IMR-90 (cell line): ENCODE measurements around the gene POLR3E. TPM values are rescaled to one million over a fixed set of nuclear protein-coding genes. Genes with fewer than 3 reads are reported as not detected.

Experiments
- ATAC-seq: fragments of 200-7000 bp; cut with Tn5 transposase; 2 replicates; pipeline ENCODE4 v1.9.1; 2020; ENCODE audit warnings: low read depth, mild to moderate bottlenecking, moderate library complexity
- BruUV-seq: library from RNA; stranded (reverse); fragments of 400-500 nt; replicated peaks from 2 replicates; lab custom pipeline; 2021; lab: Mats Ljungman, UMichigan
- CTCF ChIA-PET: fragments of 300-600 bp; formaldehyde crosslinking; extraction: SDS; loops from one replicate; lab custom pipeline; 2021; ENCODE audit warnings: antibody characterized with exemption; lab: Yijun Ruan, JAX
- POLR2A ChIA-PET: fragments of 300-600 bp; sonication (Branson Sonifier 250); formaldehyde crosslinking; loops from one replicate; lab custom pipeline; 2022; ENCODE audit warnings: antibody characterized with exemption; ENCODE audit not compliant: unreplicated experiment; lab: Charles Lee
- DNase-seq: peaks from one replicate; pipeline ENCODE4 v3.0.0; 2013
- H2AFZ ChIP-seq: replicated peaks from 2 replicates; pipeline ENCODE3; 2013; ENCODE audit warnings: low read length, mild to moderate bottlenecking; ENCODE audit not compliant: poor library complexity
- H2AK5ac ChIP-seq: 2 replicates; pipeline ENCODE4 v1.6.1; 2013; ENCODE audit warnings: low read depth, low read length, inconsistent platforms
- H2AK9ac ChIP-seq: replicated peaks from 2 replicates; pipeline ENCODE3; 2013; ENCODE audit warnings: mild to moderate bottlenecking, low read depth, low read length, moderate library complexity; ENCODE audit not compliant: poor library complexity
- H2BK120ac ChIP-seq: 2 replicates; pipeline ENCODE4 v1.6.1; 2013; ENCODE audit warnings: low read depth, low read length, inconsistent platforms
- H2BK15ac ChIP-seq: 3 replicates; pipeline ENCODE4 v1.6.1; 2013; ENCODE audit warnings: low read depth, low read length, inconsistent platforms
- H2BK20ac ChIP-seq: 2 replicates; pipeline ENCODE4 v1.6.1; 2013; ENCODE audit warnings: low read depth, mild to moderate bottlenecking, inconsistent platforms, low read length, moderate library complexity
- H2BK5ac ChIP-seq: 2 replicates; pipeline ENCODE4 v1.6.1; 2013; ENCODE audit warnings: mild to moderate bottlenecking, low read depth, low read length, inconsistent platforms; ENCODE audit not compliant: poor library complexity, severe bottlenecking
- H3K14ac ChIP-seq: replicated peaks from 2 replicates; pipeline ENCODE4 v1.6.1; 2013; ENCODE audit warnings: low read depth, low read length, inconsistent platforms
- H3K18ac ChIP-seq: 2 replicates; pipeline ENCODE4 v1.6.1; 2013; ENCODE audit warnings: low read depth, low read length, control low read depth
- H3K23ac ChIP-seq: 2 replicates; pipeline ENCODE4 v1.6.1; 2013; ENCODE audit warnings: low read depth, low read length, inconsistent platforms
- H3K27ac ChIP-seq: 2 replicates; pipeline ENCODE4 v1.5.1; 2013; ENCODE audit warnings: mild to moderate bottlenecking, control low read depth, low read length; ENCODE audit not compliant: insufficient read depth
- H3K27me3 ChIP-seq: 2 replicates; pipeline ENCODE4 v1.6.1; 2013; ENCODE audit warnings: low read length; ENCODE audit not compliant: control insufficient read depth, insufficient read depth
- H3K36me3 ChIP-seq: 2 replicates; pipeline ENCODE4 v1.6.1; 2013; ENCODE audit warnings: low read length, mixed read lengths; ENCODE audit not compliant: control insufficient read depth, insufficient read depth
- H3K4ac ChIP-seq: 2 replicates; pipeline ENCODE4 v1.6.1; 2013; ENCODE audit warnings: low read depth, low read length, inconsistent platforms
- H3K4me1 ChIP-seq: 2 replicates; pipeline ENCODE4 v1.6.1; 2013; ENCODE audit warnings: low read length, mixed read lengths; ENCODE audit not compliant: control insufficient read depth, insufficient read depth
- H3K4me2 ChIP-seq: 2 replicates; pipeline ENCODE4 v1.6.1; 2013; ENCODE audit warnings: low read depth, mild to moderate bottlenecking, control low read depth, low read length, moderate library complexity
- H3K4me3 ChIP-seq: 2 replicates; pipeline ENCODE4 v1.5.1; 2013; ENCODE audit warnings: low read depth, mild to moderate bottlenecking, control low read depth, low read length, moderate library complexity; ENCODE audit not compliant: insufficient read depth
- H3K56ac ChIP-seq: 2 replicates; pipeline ENCODE4 v1.6.1; 2013; ENCODE audit warnings: low read length, inconsistent platforms; ENCODE audit not compliant: insufficient read depth; ENCODE audit errors: extremely low read depth
- H3K79me1 ChIP-seq, 2 experiments: 2 replicates each; pipeline ENCODE4 v1.6.1; 2013; ENCODE audit warnings: low read length in 2 of 2, inconsistent platforms in 1 of 2, low read depth in 1 of 2
- H3K9ac ChIP-seq: 2 replicates; pipeline ENCODE4 v1.6.1; 2013; ENCODE audit warnings: low read depth, low read length, control low read depth
- H3K9me1 ChIP-seq: 2 replicates; pipeline ENCODE4 v1.6.1; 2013; ENCODE audit warnings: low read length, inconsistent platforms; ENCODE audit not compliant: insufficient read depth
- H3K9me3 ChIP-seq: 2 replicates; pipeline ENCODE4 v1.6.1; 2013; ENCODE audit warnings: low read length; ENCODE audit not compliant: control insufficient read depth, insufficient read depth
- H4K20me1 ChIP-seq: 2 replicates; pipeline ENCODE4 v1.6.1; 2013; ENCODE audit warnings: low read length, inconsistent platforms; ENCODE audit not compliant: insufficient read depth
- H4K5ac ChIP-seq: 2 replicates; pipeline ENCODE4 v1.6.1; 2013; ENCODE audit warnings: mild to moderate bottlenecking, low read depth, low read length, control low read depth
- H4K8ac ChIP-seq, 2 experiments: 2 replicates each; pipeline ENCODE4 v1.6.1; 2013; ENCODE audit warnings: low read depth in 2 of 2, low read length in 2 of 2, control low read depth in 1 of 2, inconsistent platforms in 1 of 2
- H4K91ac ChIP-seq: 2 replicates; pipeline ENCODE4 v1.6.1; 2013; ENCODE audit warnings: low read depth, low read length, inconsistent platforms; ENCODE audit not compliant: insufficient read depth
- BHLHE40 ChIP-seq: fragments of 150-350 bp; IDR thresholded peaks from 2 replicates; pipeline ENCODE4 v1.6.1; 2016; ENCODE audit warnings: mild to moderate bottlenecking, low read depth, low read length
- CEBPB ChIP-seq: IDR thresholded peaks from 2 replicates; pipeline ENCODE4 v1.6.1; 2012; ENCODE audit warnings: low read depth, low read length, improper control_type of control experiment
- MAFK ChIP-seq: IDR thresholded peaks from 2 replicates; pipeline ENCODE4 v1.6.1; 2012; ENCODE audit warnings: low read depth, low read length, improper control_type of control experiment
- MAZ ChIP-seq: IDR thresholded peaks from 2 replicates; pipeline ENCODE4 v1.6.1; 2012; ENCODE audit warnings: low read depth, mild to moderate bottlenecking, low read length, improper control_type of control experiment, moderate library complexity, borderline replicate concordance
- MXI1 ChIP-seq: IDR thresholded peaks from 2 replicates; pipeline ENCODE4 v1.6.1; 2012; ENCODE audit warnings: low read depth, mild to moderate bottlenecking, low read length, moderate library complexity, borderline replicate concordance
- NFE2L2 ChIP-seq: fragments of 150-350 bp; IDR thresholded peaks from 2 replicates; pipeline ENCODE4 v1.6.1; 2016; ENCODE audit warnings: low read depth, mild to moderate bottlenecking, low read length
- POLR2A ChIP-seq: IDR thresholded peaks from 2 replicates; pipeline ENCODE4 v1.6.1; 2012; ENCODE audit warnings: mild to moderate bottlenecking, low read depth, low read length
- RCOR1 ChIP-seq: IDR thresholded peaks from 2 replicates; pipeline ENCODE4 v1.6.1; 2012; ENCODE audit warnings: mild to moderate bottlenecking, low read length, improper control_type of control experiment; ENCODE audit not compliant: insufficient replicate concordance
- RFX5 ChIP-seq: IDR thresholded peaks from 2 replicates; pipeline ENCODE4 v1.8.0; 2012; ENCODE audit warnings: low read depth, mild to moderate bottlenecking, low read length, moderate library complexity
- SMC3 ChIP-seq: fragments of 150-350 bp; IDR thresholded peaks from 2 replicates; pipeline ENCODE4 v1.6.1; 2016; ENCODE audit warnings: low read depth, mild to moderate bottlenecking, antibody characterized with exemption, low read length, moderate library complexity
- WGBS, 2 experiments: methylation state at CpG; one replicate each; pipeline versions ENCODE4 v1.1.5 to v1.1.7; 2013; ENCODE audit warnings: missing lambda C conversion rate in 2 of 2; ENCODE audit not compliant: insufficient read length in 1 of 2; ENCODE audit errors: extremely low coverage in 2 of 2; 5-methylcytosine and 5-hydroxymethylcytosine counted together
- dilution Hi-C: fragments of 300-500 bp; cut with HindIII; formaldehyde crosslinking; loops from one replicate; pipeline ENCODE4 v1.14.3; 2018; ENCODE audit warnings: low sequenced_read_pairs; ENCODE audit not compliant: unreplicated experiment
- in situ Hi-C: fragments of 300-500 bp; cut with MboI; formaldehyde crosslinking; loops from 3 replicates; pipeline ENCODE4 v1.14.3; 2019; ENCODE audit warnings: low sequenced_read_pairs, inconsistent platforms, mixed read lengths
- intact Hi-C: fragments of 100-400 bp; cut with micrococcal nuclease; formaldehyde crosslinking; loops from 2 replicates; pipeline ENCODE4 v1.10.0; 2022
- polyA plus RNA-seq, 3 experiments: library from polyadenylated mRNA; depleted of rRNA; stranded (reverse); fragments of >200 nt; gene quantifications; 2 replicates each; pipeline ENCODE4 v1.2.3, GENCODE V29; 2012; ENCODE audit warnings: low replicate concordance in 1 of 3
- total RNA-seq: library from RNA; depleted of rRNA; stranded (reverse); fragments of >200 nt; gene quantifications from 2 replicates; pipeline ENCODE4 v1.2.3, GENCODE V29; 2012
- TF ChIP-seq, protein P1 (sequence below): fragments of 150-350 bp; IDR thresholded peaks from 2 replicates; pipeline ENCODE4 v1.6.1; 2017; ENCODE audit warnings: mild to moderate bottlenecking, antibody characterized with exemption, low read length, low read depth
- TF ChIP-seq, protein P2 (sequence below): fragments of 150-350 bp; IDR thresholded peaks from 2 replicates; pipeline ENCODE4 v1.6.1; 2016; ENCODE audit warnings: low read depth, mild to moderate bottlenecking, low read length, moderate library complexity, borderline replicate concordance

Gene POLR3E
- total and polyA plus RNA-seq, 2 of the 4 experiments (the other 2 are of a cell fraction) = 19.9 to 46.0 TPM

DNA sequence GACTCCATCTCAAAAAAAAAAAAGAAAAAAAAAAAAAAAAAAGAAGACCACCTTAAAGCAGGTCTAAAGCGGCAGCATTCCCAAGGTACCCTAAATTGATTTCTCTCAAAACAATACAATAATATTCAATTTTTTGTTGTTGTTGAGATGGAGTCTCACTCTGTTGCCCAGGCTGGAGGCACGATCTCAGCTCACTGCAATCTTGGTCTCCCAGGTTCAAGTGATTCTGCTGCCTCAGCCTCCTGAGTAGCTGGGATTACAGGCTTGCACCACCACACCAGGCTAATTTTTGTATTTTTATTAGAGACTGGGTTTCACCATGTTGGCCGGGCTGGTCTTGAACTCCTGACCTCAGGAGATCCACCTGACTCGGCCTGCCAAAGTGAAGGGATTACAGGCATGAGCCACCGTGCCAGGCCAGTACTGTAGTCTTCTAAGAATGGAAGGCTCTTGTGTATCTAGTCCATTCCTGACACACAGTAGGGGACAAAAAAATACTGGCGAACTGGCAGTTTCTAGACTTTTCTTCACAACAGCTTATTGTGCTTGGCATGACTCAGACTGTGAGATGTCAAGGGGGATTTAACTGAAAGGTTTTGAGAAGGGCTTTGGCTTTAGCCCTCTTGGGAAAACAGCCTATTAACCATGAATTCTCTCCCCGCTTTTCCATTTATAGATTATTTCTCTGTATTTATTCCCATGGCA lies 59.9 kb downstream of the POLR3E start:
- H4K91ac ChIP-seq = no peak overlapping the region
- in situ Hi-C loops = no loop called here
- H4K5ac ChIP-seq = no peak overlapping the region
- no peak overlapping the region for H2AK9ac ChIP-seq
- no peaks in the 10 kb centered on the region for H3K27me3 ChIP-seq
- peaks cover 15% of the 10 kb centered on the region for H3K4me1 ChIP-seq
- no peak overlapping the region for H2BK5ac ChIP-seq
- H2BK120ac ChIP-seq = no peak overlapping the region
- TF ChIP-seq MAZ (no peak), BHLHE40 (no peak), POLR2A (no peak), MXI1 (no peak), RFX5 (no peak), SMC3 (no peak), MAFK (no peak), RCOR1 (no peak), CEBPB (no peak), NFE2L2 (no peak)
- TF ChIP-seq, protein P1, sequence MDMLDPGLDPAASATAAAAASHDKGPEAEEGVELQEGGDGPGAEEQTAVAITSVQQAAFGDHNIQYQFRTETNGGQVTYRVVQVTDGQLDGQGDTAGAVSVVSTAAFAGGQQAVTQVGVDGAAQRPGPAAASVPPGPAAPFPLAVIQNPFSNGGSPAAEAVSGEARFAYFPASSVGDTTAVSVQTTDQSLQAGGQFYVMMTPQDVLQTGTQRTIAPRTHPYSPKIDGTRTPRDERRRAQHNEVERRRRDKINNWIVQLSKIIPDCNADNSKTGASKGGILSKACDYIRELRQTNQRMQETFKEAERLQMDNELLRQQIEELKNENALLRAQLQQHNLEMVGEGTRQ = no peak
- TF ChIP-seq, protein P2, sequence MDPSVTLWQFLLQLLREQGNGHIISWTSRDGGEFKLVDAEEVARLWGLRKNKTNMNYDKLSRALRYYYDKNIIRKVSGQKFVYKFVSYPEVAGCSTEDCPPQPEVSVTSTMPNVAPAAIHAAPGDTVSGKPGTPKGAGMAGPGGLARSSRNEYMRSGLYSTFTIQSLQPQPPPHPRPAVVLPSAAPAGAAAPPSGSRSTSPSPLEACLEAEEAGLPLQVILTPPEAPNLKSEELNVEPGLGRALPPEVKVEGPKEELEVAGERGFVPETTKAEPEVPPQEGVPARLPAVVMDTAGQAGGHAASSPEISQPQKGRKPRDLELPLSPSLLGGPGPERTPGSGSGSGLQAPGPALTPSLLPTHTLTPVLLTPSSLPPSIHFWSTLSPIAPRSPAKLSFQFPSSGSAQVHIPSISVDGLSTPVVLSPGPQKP = no peak
- dilution Hi-C loops = no loop called here
- WGBS, 2 experiments = no CpG with 5 or more reads among the region's 7 CpGs
- no peak overlapping the region for H3K23ac ChIP-seq
- H4K20me1 ChIP-seq = peaks cover 78% of the 10 kb centered on the region
- H3K79me1 ChIP-seq = peaks cover 19 to 74% of the 10 kb centered on the region in 2 experiments
- no peak for ATAC-seq
- H3K18ac ChIP-seq = no peak overlapping the region
- H3K9me1 ChIP-seq = peaks cover 17% of the 10 kb centered on the region
- no peaks in the 10 kb centered on the region for H3K9me3 ChIP-seq
- CTCF ChIA-PET = no interaction called here
- H3K56ac ChIP-seq = no peak overlapping the region
- POLR2A ChIA-PET = no interaction called here
- H3K4ac ChIP-seq = no peak overlapping the region
- H2AFZ ChIP-seq = no peak overlapping the region
- no peak overlapping the region for H2BK20ac ChIP-seq
- H3K4me2 ChIP-seq = no peak overlapping the region
- H3K14ac ChIP-seq = no peak overlapping the region
- H3K9ac ChIP-seq = no peak overlapping the region
- no peak overlapping the region for H2BK15ac ChIP-seq
- H3K27ac ChIP-seq = no peak overlapping the region
- no TSS peak for BruUV-seq
- peaks cover 36% of the 10 kb centered on the region for H3K36me3 ChIP-seq
- intact Hi-C loops = no loop called here
- no peak overlapping the region for H2AK5ac ChIP-seq
- no peak overlapping the region for H4K8ac ChIP-seq
- no peak overlapping the region for H3K4me3 ChIP-seq
- DNase-seq = no peak
